Measurements from ENCODE around the gene ANKS1A.

GRCh38 chr6:34904990-34905613, 16.0 kb downstream of the ANKS1A start:
- TF ChIP-seq, protein P1, sequence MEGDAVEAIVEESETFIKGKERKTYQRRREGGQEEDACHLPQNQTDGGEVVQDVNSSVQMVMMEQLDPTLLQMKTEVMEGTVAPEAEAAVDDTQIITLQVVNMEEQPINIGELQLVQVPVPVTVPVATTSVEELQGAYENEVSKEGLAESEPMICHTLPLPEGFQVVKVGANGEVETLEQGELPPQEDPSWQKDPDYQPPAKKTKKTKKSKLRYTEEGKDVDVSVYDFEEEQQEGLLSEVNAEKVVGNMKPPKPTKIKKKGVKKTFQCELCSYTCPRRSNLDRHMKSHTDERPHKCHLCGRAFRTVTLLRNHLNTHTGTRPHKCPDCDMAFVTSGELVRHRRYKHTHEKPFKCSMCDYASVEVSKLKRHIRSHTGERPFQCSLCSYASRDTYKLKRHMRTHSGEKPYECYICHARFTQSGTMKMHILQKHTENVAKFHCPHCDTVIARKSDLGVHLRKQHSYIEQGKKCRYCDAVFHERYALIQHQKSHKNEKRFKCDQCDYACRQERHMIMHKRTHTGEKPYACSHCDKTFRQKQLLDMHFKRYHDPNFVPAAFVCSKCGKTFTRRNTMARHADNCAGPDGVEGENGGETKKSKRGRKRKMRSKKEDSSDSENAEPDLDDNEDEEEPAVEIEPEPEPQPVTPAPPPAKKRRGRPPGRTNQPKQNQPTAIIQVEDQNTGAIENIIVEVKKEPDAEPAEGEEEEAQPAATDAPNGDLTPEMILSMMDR (conservative IDR thresholded peaks at IDR 0.05): no peak
- no peak for TF ChIP-seq EZH2 (IDR thresholded peaks at IDR 0.05; ENCODE audit: low read depth)

All from PC-9 (cell line).